Subcutaneous adipose tissue (tissue), 4 donors: ENCODE measurements around the gene LTA. TPM values are rescaled to one million over a fixed set of nuclear protein-coding genes. Genes with fewer than 3 reads are reported as not detected.

Experiments
- total RNA-seq, 4 donors: library from RNA; depleted of rRNA; stranded (reverse); fragments of >200 nt; gene quantifications; one replicate each; pipeline ENCODE4 v1.1.0, GENCODE V29; 2016
- TF ChIP-seq, protein P1 (sequence below): fragments of 450-650 bp; IDR thresholded peaks from one replicate; pipeline ENCODE4 v1.5.1; 2016; ENCODE audit warnings: low read depth, mild to moderate bottlenecking, control low read depth, antibody characterized with exemption, moderate library complexity

The LTA gene
- total RNA-seq, 4 donors from 2014 or later = not detected

DNA sequence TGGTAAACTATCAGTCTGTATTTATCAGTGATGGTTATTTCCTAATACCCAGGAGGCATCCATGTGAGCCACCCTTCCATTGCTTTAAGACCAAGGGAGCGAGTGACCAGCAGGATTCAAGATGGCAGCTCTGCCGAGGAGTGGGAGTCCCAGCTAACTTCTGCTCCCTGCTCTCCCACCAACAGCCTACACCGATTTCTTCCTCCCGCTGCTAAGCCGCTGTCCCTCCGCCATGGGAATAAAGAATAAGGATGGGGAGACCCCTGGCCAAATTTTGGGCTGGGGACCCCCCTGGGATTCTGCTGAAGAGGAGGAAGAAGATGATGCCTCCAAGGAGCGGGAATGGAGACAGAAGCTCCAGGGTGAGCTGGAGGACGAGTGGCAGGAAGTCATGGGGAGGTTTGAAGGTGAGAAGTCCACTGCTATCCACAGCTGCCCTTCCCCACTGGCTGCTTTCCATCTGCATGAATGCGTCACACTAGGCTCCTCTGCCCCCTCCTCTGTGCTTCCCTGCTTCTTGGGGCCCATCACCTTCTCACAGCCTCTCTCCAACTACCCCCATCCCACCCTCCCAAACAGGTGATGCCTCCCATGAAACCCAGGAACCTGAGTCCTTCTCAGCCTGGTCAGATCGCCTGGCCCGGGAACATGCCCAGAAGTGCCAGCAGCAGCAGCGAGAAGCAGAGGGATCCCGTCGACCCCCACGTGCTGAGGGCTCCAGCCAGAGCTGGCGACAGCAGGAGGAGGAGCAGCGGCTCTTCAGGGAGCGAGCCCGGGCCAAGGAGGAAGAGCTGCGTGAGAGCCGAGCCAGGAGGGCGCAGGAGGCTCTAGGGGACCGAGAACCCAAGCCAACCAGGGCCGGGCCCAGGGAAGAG is 14.4 kb upstream of the LTA start:
- TF ChIP-seq, protein P1, sequence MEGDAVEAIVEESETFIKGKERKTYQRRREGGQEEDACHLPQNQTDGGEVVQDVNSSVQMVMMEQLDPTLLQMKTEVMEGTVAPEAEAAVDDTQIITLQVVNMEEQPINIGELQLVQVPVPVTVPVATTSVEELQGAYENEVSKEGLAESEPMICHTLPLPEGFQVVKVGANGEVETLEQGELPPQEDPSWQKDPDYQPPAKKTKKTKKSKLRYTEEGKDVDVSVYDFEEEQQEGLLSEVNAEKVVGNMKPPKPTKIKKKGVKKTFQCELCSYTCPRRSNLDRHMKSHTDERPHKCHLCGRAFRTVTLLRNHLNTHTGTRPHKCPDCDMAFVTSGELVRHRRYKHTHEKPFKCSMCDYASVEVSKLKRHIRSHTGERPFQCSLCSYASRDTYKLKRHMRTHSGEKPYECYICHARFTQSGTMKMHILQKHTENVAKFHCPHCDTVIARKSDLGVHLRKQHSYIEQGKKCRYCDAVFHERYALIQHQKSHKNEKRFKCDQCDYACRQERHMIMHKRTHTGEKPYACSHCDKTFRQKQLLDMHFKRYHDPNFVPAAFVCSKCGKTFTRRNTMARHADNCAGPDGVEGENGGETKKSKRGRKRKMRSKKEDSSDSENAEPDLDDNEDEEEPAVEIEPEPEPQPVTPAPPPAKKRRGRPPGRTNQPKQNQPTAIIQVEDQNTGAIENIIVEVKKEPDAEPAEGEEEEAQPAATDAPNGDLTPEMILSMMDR = no peak

DNA sequence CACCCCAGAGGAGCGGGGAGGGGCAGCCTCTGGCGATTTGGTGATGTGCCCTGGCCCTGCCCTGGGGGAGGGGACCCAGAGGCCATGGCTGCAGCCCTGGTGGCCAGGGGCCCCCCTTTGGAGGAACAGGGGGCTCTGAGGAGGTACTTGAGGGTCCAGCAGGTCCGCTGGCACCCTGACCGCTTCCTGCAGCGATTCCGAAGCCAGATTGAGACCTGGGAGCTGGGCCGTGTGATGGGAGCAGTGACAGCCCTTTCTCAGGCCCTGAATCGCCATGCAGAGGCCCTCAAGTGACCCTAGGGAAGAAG is 13.8 kb upstream of the LTA start:
- TF ChIP-seq, protein P1 = no peak

DNA sequence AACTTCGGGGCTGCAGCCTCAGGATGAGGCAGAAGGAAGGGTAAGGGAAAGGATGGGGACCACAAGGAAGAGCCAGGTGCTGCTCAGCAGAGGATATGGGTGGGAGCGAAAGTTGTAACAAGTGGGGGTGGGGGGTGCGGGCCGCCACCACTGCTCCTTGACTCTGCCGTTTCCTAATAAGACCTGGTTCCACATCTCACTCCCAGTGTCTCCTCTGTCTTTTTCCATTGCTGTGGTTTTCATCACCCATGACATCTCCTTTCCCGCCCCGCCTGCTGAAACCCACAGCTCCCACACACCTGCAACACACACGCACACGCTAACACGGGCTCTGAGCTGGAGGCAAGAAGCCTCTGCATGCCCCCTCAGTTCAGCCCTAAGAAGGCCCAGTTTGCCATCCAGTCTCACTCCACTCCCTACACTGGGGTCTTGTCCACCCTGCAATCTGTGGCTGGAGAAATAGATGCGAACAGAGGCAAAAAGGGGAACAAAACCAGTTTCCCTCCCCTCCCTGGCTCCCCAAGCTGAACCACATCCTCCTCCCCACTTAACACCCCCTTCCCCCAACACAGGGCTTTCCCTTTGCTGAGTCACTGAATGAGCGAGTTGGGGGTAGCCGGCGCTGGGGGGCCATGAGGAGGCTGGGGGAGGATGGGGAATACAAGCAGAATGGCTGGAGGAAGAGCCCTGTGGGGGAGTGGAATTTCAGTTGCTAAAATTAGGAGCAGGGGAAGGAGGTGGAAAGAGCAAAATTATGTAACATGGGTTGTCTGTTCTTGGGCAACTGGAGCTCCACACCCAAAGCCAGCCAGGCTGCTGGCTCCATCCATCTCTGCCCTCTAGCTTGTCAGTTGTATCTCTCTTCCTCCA is 13.2 kb upstream of the LTA start:
- TF ChIP-seq, protein P1 = no peak

DNA sequence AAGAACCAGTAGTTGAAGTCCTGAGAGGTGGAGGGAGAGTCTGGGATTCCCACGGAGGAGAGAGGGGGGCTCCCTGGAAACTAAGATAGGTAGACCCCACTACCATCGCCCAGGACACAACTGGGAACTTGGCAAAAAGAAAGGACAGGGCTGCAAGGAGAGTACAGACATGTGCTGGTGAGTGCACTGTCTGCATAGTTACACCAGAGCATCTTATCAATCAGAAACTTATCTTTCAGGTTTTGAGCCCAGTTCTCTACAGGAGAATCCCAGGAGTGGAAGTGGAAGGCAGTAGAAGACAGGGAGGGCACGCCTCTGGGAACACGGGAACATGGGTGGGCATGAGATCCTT is 12.5 kb upstream of the LTA start:
- TF ChIP-seq, protein P1 = no peak

DNA sequence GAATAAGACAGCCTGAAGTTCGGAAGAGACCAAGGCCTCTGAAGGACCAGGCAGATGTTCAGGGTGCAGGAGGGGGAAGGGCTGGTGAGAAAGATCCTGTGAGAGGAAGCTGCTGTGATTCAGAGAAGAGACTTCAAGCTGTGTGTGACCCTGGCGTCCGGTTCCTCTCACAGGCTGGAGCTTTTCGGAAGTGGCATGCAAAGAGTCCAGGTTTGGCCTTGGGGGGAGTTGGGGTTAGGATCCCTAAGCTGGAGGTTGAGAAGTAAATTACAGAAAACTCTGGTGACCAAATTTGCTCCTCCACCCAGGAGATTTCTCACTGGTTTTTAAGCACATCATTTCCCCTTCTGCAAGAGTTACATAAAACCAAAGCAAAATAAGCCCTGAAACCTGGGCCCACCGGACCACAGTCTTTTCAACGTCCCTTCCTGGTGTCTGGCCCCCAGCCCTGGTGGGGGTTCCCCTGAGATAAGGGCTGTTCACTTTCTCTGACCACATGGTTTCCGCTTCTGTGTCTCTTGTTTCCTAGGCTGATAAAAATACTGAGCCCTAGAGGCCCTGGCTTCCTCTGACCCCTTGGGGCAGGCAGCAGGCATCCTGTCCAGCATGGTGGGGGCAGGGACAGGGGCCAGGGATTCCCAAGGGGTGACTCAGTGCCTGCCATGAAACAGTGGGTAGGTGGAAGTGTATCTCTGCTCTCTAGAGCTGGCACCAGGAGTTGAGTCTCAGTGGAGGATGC is 12.0 kb upstream of the LTA start:
- TF ChIP-seq, protein P1 = no peak

DNA sequence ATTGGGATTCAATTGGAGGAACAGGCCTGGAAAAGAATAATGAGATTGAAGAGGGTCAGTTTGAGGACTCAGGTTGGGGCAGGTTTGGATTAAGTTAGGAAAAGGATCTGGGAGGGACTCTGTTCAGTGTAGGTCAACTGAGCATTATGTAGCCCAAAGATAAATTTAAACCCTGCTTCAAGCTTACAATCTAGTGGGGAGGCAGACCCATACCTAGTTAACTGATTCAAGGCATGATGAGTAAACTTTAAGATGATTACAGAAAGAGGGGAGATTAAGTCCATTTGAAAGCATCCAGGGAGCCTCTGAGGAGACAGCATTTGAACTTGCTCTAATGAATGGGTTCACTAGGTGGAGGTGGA is 11.4 kb upstream of the LTA start:
- TF ChIP-seq, protein P1 = no peak
